T47D (cell line): ENCODE data around the gene RBCK1.
"Not testable (repeated sequence)": the region's sequence is repeated elsewhere in the genome, so short reads cannot be mapped to it uniquely, and the experiment has no call there.

ENCODE experiments used
- DNase-seq, 2 experiments: peaks; one replicate each; pipeline versions ENCODE4 v3.0.0 to v3.0.0-alpha.2; 2011 to 2012; ENCODE audit warnings: low read depth in 1 of 2, low spot score in 1 of 2
- JUND ChIP-seq: IDR thresholded peaks from 2 replicates; pipeline ENCODE4 v1.6.1; 2012; ENCODE audit warnings: low read depth
- in situ Hi-C: cut with HindIII; loops from 2 replicates; pipeline ENCODE4 v1.10.0; 2016; ENCODE audit warnings: low sequenced_read_pairs, low pct_unique_long_range_greater_than_20kb

RBCK1 gene

DNA sequence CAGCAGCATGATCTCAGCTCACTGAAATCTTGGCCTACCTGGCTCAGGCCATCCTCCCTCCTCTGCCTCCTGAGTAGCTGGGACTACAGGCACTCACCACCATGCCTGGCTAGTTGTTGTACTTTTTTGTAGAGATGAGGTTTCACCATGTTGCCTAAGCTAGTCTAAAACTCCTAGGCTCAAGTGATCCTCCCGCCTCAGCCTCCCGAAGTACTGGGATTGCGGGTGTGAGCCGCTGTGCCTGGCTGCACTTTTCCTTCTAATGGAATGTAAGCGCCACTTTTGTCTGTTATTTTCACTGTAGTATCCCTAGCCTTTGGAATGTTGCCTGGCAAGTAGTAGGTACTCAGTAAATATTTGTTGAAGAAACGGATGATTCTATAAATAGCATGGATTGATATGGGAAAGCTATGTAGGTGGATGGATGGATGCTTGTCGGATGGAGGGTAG is 37.9 kb upstream of the RBCK1 start:
- TF ChIP-seq JUND = no peak
- in situ Hi-C loops = no loop called here
- DNase-seq = peak in 1 of 2 experiments; percentile 96

DNA sequence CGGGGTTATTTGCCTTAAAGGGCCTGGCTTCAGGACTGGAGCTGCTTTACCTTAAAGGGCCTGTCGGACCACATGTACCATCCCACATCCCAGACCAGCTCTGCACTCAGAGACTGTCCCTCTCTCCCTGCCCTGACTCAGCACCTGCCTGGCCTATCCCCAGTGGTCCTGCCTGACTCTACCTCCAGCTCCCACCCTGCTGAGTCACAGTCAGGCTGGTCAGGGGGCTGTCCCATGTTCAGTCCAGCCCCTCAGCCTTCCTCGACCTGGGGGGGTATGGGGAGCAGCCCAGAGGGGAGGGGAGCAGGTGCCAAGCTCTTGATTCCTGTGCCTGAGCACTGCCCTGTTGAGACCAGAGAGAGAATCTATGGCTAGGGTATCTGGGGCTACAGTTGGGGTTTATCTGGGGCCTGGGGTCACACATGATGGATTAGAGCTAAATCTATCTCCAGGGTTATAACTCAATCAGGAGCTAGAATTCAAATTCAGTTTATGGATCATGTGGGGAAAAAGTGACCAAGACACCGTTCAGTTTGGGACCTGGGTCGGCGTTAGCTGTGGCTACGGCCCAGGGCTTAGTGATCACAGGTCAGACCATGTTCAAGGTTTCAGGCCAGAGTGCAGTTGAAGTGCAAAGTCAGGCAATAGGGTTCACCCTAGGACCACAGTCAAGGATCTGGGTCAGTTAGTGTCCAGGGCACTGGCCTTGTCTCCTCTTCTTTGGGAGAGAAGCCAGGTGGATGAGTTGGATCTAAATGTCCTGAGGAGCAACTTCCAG is 36.9 kb upstream of the RBCK1 start:
- no peak for TF ChIP-seq JUND
- in situ Hi-C loops = no loop called here
- peak in 1 of 2 experiments; percentile 64 for DNase-seq

- in situ Hi-C loops = no loop called here
- TF ChIP-seq JUND = no peak
- DNase-seq = peak in 1 of 2 experiments; percentile 94
Observed at GRCh38 chr20:371755-372542, 36.1 kb upstream of the RBCK1 start.

DNA sequence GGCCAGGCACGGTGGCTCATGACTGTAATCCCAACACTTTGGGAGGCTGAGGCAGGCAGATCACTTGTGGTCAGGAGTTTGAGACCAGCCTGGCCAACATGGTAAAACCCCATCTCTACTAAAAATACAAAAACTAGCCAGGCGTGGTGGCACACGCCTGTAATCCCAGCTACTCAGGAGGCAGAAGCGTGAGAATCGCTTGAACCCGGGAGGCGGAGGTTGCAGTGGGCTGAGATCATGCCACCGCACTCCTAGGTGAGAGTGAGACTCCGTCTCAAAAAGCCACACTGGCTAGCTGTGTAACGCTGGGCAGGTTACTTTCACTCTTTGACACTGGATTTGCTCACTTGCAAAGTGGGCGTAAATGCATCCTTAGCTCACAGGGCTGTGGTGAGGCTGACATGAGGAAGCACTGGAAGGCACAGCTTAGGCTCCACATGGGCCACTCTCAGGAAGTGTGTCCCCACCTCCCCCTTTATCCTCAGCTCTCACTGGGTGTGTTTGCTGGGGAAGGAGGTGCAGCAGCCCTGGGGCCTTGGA is 35.5 kb upstream of the RBCK1 start:
- DNase-seq, in situ Hi-C loops: not testable (repeated sequence)

GRCh38 chr20:373171-373890 is 34.8 kb upstream of the RBCK1 start:
- DNase-seq = peak in 1 of 2 experiments; percentile 62
- in situ Hi-C loops = no loop called here

GRCh38 chr20:375265-375889 is 32.7 kb upstream of the RBCK1 start:
- in situ Hi-C loops = no loop called here
- no peak for DNase-seq
- no peak for TF ChIP-seq JUND

More at GRCh38 chr20:373171-373890, 34.8 kb upstream of the RBCK1 start:
- TF ChIP-seq JUND = no peak

DNA sequence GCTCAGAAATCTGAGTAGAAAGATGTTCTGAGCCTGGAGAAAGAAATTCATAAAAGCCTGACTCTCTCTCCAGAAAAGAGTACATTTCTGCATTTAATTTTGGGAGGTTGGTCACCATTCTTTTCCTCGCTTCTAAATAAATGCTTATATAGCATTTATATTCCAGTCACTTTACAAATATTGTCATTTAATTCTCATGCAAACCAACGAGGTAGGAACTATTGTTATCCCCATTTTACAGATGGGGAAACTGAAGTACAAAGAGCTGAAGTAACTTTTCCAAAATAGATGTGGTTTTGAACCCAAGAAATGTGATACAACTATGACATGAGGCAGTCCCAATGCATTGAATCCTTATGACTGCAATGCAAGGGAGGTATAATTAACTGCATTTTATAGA is 32.0 kb upstream of the RBCK1 start:
- in situ Hi-C loops = no loop called here
- no peak for DNase-seq
- TF ChIP-seq JUND = no peak

GRCh38 chr20:376750-377149 is 31.3 kb upstream of the RBCK1 start:
- TF ChIP-seq JUND = no peak
- in situ Hi-C loops = no loop called here
- no peak for DNase-seq

GRCh38 chr20:377578-377977 is 30.5 kb upstream of the RBCK1 start:
- in situ Hi-C loops, DNase-seq: not testable (repeated sequence)

DNA sequence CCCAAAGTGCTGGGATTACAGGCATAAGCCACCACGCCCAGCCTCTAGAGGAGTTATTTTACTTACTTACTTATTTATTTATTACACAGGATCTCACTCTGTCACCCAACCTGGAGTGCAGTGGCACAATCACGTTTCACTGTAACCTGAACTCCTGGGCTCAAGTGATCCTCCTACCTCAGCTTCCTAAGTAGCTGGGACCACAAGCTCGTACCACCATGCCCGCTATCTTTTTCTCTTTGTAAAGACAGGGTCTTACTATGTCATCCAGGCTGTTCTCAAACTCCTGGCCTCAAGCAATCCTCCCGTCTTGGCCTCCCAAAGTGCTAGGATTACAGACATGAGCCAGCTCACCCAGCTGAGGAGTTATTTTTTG is 29.1 kb upstream of the RBCK1 start:
- in situ Hi-C loops = no loop called here
- no peak for TF ChIP-seq JUND
- DNase-seq = no peak

DNA sequence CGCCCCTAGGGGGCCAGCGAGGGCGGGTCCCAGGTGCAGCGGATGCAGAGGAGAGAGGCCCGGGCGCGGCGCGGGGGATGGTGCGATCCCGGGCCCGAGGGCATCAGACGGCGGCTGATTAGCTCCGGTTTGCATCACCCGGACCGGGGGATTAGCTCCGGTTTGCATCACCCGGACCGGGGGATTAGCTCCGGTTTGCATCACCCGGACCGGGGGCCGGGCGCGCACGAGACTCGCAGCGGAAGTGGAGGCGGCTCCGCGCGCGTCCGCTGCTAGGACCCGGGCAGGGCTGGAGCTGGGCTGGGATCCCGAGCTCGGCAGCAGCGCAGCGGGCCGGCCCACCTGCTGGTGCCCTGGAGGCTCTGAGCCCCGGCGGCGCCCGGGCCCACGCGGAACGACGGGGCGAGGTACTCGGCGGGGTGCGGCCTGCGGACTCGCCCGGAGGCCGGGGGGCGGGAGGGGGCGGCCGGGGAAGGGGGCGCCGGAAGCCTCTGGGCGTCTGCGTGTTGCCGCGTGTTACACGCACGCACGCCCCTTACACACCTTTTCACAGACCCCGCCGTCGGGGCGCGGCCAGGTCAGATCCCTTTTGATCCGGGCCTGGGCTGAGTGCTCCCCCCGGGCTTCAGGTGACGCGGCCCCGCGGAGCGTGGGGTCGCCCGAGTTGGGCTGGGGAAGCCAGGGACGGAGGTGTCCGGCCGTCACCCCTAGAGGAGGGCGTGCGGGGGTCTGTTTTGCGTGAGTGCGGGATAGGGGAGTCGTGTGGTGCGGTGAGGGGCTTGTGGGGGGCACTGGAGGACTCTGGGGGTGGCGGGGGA is 27.1 kb upstream of the RBCK1 start:
- in situ Hi-C loops = no loop called here
- TF ChIP-seq JUND = no peak
- peak in 1 of 2 experiments; percentile 72 for DNase-seq
